HG03457 (cell line): ENCODE results near the gene TAB2.
"Not testable (repeated sequence)": the region's sequence is repeated elsewhere in the genome, so short reads cannot be mapped to it uniquely, and the experiment has no call there.

ENCODE experiments used
- ATAC-seq: cut with Tn5 transposase; IDR thresholded peaks from one replicate; pipeline ENCODE4 v1.9.1; 2021; ENCODE audit warnings: moderate number of reproducible peaks; ENCODE audit not compliant: unreplicated experiment

The TAB2 gene

DNA sequence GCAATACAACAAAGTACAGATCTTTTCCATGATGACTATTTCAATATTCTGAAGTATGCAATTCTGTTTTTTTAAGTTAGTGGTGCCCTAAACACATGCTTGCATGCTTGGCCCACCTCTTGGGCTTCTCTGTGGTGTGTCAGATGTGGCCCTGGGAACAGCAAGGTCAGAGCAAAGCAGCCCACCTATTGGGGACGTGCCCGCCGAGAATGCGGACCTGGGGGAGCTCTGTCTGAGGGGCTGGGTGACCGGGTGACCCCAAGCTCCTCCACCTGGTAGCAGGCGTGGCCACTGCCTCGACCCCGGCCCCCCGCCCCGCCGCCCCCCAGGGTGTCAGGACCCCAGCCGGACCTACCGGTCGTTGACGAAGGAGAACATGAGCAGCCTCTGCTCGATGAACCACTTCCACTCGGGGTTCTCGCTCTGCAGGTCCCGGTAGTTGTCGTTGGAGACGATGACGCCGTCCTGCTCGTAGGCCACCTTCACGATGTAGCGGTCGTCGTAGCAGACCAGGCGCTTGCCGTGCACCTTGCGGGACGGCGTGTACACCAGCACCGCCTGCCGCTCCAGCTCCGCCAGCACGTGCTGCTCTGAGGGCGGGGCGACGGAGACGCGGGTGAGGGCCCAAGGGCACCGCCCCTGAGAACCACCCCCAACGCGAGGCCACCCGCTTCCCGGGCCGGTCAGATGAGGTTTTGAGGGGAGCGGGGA lies 139.0 kb downstream of the TAB2 start:
- ATAC-seq: no peak

DNA sequence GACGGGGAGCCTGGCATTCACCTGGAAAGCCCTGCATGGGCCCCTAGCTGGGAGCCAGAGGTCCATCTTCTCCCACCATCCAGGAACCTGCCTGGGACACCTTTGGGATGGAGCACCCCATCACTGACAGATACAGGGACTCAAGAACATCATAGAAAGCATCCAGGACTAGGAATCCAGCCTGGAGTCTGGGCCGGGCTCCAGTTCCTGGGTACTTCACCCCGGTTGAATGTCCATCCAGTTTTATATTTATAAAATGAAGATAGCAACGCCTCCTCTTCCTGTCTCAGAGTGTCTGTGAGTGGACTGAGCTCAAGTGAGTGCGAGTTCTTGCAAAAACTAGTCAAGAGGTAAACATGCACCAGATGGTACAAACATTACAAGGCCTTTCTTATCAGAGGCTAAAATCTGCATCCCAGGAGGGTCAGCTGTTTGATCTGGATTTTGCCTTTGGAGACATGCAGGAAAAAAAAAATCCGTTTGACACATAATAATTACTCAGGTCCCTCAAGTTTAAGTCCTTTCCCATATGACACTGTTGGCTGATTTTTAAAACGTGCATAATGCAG lies 139.9 kb downstream of the TAB2 start:
- ATAC-seq: no peak

DNA sequence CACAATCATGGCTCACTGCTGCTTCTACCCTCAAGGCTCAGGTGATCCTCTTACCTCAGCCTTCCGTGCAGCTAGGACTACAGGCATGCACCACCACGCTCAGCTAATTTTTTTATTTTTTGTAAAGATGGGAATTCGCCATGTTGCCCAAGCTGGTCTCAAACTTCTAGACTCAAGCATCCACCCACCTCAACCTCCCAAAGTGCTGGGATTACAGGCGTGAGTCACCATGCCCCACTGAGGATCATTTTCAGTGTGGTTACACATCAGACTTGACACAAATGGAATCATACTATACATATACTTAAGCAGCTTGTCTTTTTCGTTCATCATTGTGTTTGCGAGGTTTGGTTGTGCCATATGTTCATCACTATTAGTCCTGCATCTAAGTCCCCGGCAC lies 140.7 kb downstream of the TAB2 start:
- ATAC-seq: no peak

DNA sequence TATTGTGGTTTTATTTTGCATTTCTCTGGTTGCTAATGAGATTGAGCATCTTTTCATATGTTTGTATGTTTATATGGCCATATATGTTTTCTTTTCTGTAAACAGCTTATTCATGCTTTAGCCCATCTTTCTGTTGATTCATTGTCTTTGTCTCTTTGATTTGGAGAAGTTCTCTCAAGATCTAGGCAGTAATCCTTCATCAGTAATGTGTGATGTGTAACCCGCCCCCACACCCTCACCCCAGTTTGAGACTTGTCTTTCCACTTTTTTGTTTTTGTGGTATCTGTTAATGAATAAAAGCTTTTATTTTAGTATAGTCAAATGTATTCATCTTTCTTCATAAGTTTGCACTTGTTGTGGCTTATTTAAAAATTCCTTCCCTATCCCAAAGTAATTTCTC lies 141.3 kb downstream of the TAB2 start:
- no peak for ATAC-seq

DNA sequence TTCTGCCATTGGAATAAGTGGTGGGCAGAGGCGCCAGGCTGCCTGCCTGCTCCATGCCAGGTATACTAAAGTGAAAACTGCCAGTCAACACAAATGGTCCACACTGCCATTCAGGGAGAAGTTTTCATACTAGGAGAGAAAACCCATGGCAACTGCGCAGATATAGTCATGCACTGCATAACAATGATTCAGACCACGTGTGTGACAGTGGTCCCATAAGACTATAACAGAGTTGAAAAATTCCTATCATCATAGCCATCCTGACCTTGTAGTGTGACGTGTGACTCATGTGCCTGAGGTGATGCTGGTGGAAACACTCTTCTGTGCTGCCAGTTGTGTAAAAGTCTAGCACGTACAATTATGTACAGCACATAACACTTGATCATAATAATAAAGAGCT lies 142.2 kb downstream of the TAB2 start:
- no peak for ATAC-seq

DNA sequence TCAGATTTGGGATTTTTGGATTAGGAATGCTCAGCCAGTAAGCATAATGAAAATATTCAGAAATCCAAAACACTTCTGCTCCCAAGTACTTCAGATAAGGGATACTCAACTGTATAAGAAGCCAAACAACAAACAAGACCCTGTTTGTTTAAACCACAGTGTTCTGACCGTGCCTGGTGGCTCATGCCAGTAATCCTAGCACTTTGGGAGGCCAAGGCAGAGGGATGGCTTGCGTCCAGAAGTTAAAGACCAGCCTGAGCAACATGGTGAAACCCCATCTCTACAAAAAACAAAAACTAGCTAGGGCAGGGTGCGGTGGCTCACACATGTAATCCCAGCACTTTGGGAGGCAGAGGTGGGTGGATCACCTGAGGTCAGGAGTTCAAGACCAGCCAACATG lies 142.7 kb downstream of the TAB2 start:
- ATAC-seq: not testable (repeated sequence)
